ENCODE data around the gene CIRBP.
"Not testable (repeated sequence)": the region's sequence is repeated elsewhere in the genome, so short reads cannot be mapped to it uniquely, and the experiment has no call there.

CIRBP gene

DNA sequence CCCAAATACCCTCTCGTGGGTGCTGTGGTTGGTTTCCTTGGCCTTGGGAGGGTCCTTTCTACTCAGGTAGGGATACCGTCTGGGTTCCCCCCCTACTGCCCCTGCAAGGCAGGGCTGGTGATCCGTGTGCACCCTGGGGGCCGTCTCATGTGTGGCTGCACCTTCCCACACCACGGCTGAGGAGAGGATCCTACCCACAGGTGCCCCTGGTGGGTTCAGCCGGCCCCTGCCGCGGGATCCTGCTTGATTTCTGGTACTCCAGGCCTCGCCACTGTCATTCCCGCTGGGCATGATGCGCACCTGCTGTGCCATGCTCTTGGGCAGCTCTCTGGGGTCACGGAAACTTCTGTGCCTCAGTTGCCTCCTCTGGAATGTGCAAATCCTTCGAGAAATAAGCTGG, 47.3 kb downstream of the CIRBP start:
- no peak overlapping the region for H3K4me3 ChIP-seq
- no peaks in the 10 kb centered on the region for H3K36me3 ChIP-seq
- H3K27ac ChIP-seq, result no peak overlapping the region
- no peak for DNase-seq
- H3K27me3 ChIP-seq, result peaks cover 0 to 88% of the 10 kb centered on the region in 2 donors
- TF ChIP-seq, protein P1, sequence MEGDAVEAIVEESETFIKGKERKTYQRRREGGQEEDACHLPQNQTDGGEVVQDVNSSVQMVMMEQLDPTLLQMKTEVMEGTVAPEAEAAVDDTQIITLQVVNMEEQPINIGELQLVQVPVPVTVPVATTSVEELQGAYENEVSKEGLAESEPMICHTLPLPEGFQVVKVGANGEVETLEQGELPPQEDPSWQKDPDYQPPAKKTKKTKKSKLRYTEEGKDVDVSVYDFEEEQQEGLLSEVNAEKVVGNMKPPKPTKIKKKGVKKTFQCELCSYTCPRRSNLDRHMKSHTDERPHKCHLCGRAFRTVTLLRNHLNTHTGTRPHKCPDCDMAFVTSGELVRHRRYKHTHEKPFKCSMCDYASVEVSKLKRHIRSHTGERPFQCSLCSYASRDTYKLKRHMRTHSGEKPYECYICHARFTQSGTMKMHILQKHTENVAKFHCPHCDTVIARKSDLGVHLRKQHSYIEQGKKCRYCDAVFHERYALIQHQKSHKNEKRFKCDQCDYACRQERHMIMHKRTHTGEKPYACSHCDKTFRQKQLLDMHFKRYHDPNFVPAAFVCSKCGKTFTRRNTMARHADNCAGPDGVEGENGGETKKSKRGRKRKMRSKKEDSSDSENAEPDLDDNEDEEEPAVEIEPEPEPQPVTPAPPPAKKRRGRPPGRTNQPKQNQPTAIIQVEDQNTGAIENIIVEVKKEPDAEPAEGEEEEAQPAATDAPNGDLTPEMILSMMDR (IDR thresholded peaks at IDR 0.05), result no peak
- H3K9me3 ChIP-seq, result no peaks in the 10 kb centered on the region
- H3K4me1 ChIP-seq, result peaks cover 0 to 20% (median 7%) of the 10 kb centered on the region in 4 donors
- intact Hi-C loops (cut with DNase I; ENCODE audit: low total_unique reads), result loop anchor here (5.0 kb wide), 1 partner anchor 194 kb away; no protein-coding TSS in a partner anchor

DNA sequence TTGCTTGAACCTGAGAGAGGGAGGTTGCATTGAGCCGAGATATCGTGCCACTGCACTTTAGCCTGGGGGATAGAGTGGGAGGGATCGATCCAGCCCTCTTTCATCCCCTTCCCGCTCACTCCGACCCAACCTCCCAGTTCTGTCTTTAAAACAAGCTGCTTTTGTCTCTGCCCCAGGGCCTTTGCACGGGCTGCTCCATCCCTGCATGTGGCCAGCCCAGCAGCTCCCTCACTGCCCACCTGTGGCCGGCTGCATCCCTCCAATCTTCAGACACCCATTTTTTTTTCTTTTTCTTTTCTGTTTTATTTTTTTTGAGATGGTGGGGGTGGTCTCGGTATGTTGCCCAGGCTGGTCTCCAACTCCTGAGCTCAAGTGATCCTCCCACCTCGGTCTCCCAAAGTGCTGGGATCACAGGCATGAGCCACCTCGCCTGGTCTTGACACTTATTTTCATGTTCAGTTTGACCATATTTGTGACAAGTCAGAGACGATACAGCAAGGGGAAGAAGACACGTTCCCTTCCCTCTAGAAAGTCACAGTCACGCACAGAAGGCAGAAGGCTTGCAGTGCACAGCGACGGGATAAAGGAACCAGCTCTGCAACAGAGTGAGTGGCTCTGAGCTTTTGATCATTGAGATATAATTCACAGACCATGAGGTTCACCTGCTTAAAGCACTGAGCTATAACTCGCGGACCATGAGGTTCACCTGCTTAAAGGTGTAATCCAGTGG, 48.3 kb downstream of the CIRBP start:
- peaks cover 0 to 88% of the 10 kb centered on the region in 2 donors for H3K27me3 ChIP-seq
- H3K36me3 ChIP-seq, result no peaks in the 10 kb centered on the region
- no peak for DNase-seq
- no peak overlapping the region for H3K27ac ChIP-seq
- intact Hi-C loops (cut with DNase I; ENCODE audit: low total_unique reads), result loop anchor here (5.0 kb wide), 1 partner anchor 195 kb away; no protein-coding TSS in a partner anchor
- TF ChIP-seq, protein P1 (IDR thresholded peaks at IDR 0.05), result no peak
- H3K4me1 ChIP-seq, result peaks cover 0 to 20% (median 7%) of the 10 kb centered on the region in 4 donors
- no peak overlapping the region for H3K4me3 ChIP-seq
- no peaks in the 10 kb centered on the region for H3K9me3 ChIP-seq

- Histone ChIP-seq H3K36me3 (no peaks in the 10 kb centered on the region), H3K4me1 (peaks cover 0 to 17% (median 7%) of the 10 kb centered on the region in 4 donors), H3K4me3 (no peak overlapping the region), H3K27me3 (peaks cover 0 to 88% of the 10 kb centered on the region in 2 donors), H3K9me3 (no peaks in the 10 kb centered on the region), H3K27ac (no peak overlapping the region)
- intact Hi-C loops (cut with DNase I; ENCODE audit: low total_unique reads), result loop anchor here (5.0 kb wide), 1 partner anchor 197 kb away; no protein-coding TSS in a partner anchor
- DNase-seq, result no peak
- TF ChIP-seq, protein P1 (IDR thresholded peaks at IDR 0.05), result no peak
Observed at GRCh38 chr19:1318678-1319471, 49.7 kb downstream of the CIRBP start.

DNA sequence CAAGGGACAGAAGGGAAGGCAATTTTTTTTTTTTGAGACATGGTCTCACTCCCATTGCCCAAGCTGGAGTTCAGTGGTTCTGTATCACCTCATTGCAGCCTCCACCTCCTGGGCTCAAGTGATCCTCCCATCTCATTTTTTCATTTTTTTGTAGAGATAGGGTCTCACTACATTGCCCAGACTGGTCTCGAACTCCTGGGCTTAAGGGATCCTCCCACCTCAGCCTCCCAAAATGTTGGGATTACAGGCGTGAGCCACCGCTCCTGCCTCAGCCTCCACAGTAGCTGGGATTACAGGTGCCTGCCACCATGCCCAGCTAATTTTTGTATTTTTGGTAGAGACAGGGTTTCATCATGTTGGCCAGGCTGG, 51.1 kb downstream of the CIRBP start:
- Histone ChIP-seq H3K27me3 (peaks cover 0 to 88% of the 10 kb centered on the region in 2 donors), H3K4me1 (peaks cover 0 to 27% (median 15%) of the 10 kb centered on the region in 4 donors)
- H3K9me3 ChIP-seq; H3K27ac ChIP-seq; H3K36me3 ChIP-seq; H3K4me3 ChIP-seq; DNase-seq; intact Hi-C loops (cut with DNase I; ENCODE audit: low total_unique reads): not testable (repeated sequence)

GRCh38 chr19:1321539-1321938, 52.4 kb downstream of the CIRBP start:
- H3K4me3 ChIP-seq, result no peak overlapping the region
- intact Hi-C loops (cut with DNase I; ENCODE audit: low total_unique reads), result no loop called here
- H3K27ac ChIP-seq, result no peak overlapping the region
- H3K36me3 ChIP-seq, result no peaks in the 10 kb centered on the region
- no peak for DNase-seq
- no peaks in the 10 kb centered on the region for H3K9me3 ChIP-seq
- TF ChIP-seq, protein P1 (IDR thresholded peaks at IDR 0.05), result no peak
- H3K4me1 ChIP-seq, result peaks cover 0 to 20% (median 10%) of the 10 kb centered on the region in 4 donors
- H3K27me3 ChIP-seq, result peaks cover 0 to 88% of the 10 kb centered on the region in 2 donors
